EL (cell line): ENCODE data around the gene PCDHGA6.
"Not testable (repeated sequence)": the region's sequence is repeated elsewhere in the genome, so short reads cannot be mapped to it uniquely, and the experiment has no call there.

ENCODE experiments used
- DNase-seq: peaks from one replicate; pipeline ENCODE4 v3.0.0-alpha.2; 2016

Gene PCDHGA6

GRCh38 chr5:141373673-141374317 is at the start of gene PCDHGA6:
TSS of gene PCDHGA6 (plus strand) at chr5:141373891. CDS start at chr5:141374084, 193 bp downstream.
- DNase-seq: peak; percentile 39

- DNase-seq: peak; percentile 77
Observed at GRCh38 chr5:141326088-141326854, 47.4 kb upstream of the PCDHGA6 start.

GRCh38 chr5:141328231-141328630 is 45.5 kb upstream of the PCDHGA6 start:
- no peak for DNase-seq

DNA sequence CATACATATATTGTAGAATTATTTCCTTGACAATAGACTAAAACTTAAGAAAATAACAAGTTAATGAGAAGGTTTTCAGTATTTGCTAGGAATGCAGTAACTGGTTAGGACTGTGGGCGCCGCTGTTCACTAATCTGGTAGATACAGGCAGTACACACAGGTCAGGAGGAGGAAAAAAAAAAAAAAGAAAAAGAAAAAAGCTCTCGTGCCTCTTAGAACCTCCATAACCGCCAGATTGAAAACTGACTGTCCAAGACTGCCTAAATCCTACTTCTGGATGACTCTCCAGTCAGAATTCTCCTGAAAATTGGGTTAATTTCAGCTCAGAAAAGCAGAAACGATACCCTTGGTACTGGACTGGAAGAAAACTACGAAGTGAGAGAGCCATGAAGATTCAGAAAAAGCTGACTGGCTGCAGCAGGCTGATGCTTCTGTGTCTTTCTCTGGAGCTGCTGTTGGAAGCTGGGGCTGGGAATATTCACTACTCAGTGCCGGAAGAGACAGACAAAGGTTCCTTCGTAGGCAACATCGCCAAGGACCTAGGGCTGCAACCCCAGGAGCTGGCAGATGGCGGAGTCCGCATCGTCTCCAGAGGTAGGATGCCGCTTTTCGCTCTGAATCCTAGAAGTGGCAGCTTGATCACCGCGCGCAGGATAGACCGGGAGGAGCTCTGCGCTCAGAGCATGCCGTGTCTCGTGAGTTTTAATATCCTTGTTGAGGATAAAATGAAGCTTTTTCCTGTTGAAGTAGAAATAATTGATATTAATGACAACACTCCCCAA is 43.2 kb upstream of the PCDHGA6 start, which contains the start of gene PCDHGA1:
Gene PCDHGA1, plus strand, starts transcription at position 216 of the 782 bp plus-strand sequence.
- DNase-seq: peak; percentile 61

DNA sequence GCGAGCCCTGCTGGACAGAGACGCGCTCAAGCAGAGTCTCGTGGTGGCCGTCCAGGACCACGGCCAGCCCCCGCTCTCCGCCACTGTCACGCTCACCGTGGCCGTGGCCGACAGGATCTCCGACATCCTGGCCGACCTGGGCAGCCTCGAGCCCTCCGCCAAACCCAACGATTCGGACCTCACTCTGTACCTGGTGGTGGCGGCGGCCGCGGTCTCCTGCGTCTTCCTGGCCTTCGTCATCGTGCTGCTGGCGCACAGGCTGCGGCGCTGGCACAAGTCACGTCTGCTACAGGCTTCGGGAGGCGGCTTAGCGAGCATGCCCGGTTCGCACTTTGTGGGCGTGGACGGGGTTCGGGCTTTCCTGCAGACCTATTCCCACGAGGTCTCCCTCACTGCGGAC is 41.1 kb upstream of the PCDHGA6 start:
- DNase-seq: not testable (repeated sequence)

DNA sequence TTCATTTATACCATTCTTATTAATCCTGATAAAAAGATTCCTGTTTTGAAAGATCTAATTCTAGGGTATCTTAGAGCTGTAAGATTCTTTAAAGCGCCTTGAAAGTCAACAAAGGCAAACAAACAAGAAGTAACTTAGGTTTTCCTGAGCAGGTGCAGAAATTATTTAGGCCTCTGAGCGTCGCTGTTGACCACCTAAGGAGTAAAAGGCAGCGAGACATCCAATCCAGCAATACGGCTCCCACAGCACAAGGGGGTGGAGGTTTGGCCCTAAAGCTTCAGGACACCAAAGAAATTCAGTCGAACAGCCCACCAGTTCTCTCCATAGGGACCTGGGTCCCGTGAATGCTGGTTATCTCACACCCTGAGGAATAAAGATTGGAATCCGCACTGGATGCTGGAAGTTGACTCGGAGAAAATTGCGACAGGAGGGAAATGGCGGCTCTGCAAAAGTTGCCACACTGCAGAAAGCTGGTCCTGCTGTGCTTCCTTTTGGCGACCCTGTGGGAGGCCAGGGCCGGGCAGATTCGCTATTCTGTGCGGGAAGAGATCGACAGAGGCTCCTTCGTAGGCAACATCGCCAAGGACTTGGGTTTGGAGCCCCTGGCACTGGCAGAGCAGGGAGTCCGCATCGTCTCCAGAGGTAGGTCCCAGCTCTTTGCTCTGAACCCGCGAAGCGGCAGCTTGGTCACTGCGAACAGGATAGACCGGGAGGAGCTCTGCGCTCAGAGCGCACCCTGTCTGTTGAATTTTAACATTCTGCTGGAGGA is 35.0 kb upstream of the PCDHGA6 start, which contains the start of gene PCDHGA2:
Gene PCDHGA2, plus strand, starts transcription at position 223 of the 769 bp plus-strand sequence.
- DNase-seq: peak; percentile 60

GRCh38 chr5:141340781-141341354 is 32.8 kb upstream of the PCDHGA6 start:
- DNase-seq: not testable (repeated sequence)

DNA sequence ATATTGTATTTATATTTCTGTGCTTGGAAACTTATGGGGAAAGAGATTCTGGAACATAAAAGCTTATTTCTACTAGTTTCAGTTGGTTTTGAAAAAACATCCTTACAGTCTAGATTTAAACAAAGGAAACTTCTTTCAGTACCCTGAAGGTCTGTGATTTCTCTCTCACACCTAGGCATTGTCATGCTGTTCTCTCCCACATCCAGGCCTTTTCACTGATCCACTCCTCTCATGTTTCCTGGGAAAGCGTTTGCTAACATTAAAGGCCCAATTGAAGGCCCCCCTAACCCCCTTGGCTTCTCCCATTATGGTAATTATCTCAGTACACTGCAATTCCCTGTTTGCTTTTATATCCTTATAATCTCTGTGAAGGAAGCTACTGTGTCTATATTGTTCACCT is 30.9 kb upstream of the PCDHGA6 start:
- DNase-seq: no peak

GRCh38 chr5:141343242-141343952 is 30.3 kb upstream of the PCDHGA6 start, which contains the start of gene PCDHGA3:
TSS of gene PCDHGA3 (plus strand) at chr5:141343829. CDS start at chr5:141344034, 205 bp downstream.
- DNase-seq: peak; percentile 43

DNA sequence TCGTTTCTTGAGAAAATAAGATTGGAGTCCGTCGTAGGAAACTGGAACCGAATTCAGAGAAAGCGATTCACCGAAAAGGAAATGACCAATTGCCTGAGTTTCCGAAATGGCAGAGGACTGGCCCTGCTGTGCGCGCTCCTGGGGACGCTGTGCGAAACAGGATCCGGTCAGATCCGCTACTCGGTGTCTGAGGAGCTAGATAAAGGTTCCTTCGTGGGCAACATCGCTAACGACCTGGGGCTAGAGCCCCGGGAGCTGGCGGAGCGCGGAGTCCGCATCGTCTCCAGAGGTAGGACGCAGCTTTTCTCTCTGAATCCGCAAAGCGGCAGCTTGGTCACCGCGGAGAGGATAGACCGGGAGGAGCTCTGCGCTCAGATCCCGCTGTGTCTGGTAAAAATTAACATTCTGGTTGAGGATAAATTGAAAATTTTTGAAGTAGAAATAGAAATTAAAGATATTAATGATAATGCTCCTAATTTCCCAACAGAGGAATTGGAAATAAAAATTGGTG is 29.7 kb upstream of the PCDHGA6 start:
- DNase-seq: no peak

GRCh38 chr5:141345327-141345726 is 28.4 kb upstream of the PCDHGA6 start:
- no peak for DNase-seq

GRCh38 chr5:141346017-141346416 is 27.7 kb upstream of the PCDHGA6 start:
- not testable (repeated sequence) for DNase-seq

DNA sequence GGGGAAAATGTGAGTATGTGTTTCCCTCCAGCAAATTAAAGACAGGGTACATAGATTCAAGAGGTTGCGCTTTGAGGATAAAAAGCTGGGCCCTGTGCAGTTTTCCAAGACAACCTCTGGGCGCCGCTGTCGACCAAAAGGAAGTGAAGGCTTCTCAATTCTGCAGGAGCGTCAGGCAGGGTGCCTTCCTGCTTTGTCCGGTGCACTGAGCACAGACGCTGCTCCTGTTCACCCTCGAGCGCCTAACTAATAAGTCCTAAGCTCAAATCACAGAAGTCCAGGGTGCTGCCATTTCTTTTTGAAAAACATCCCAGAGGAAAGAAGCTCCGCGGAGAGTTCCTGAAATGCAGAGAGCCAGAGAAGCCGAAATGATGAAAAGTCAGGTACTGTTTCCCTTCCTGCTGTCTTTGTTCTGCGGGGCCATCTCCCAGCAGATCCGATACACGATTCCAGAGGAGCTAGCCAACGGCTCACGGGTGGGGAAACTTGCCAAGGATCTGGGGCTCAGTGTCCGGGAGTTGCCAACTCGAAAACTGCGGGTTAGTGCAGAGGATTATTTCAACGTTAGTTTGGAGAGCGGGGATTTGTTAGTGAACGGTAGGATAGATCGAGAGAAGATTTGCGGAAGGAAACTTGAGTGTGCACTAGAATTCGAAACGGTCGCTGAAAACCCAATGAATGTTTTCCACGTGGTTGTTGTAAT is 23.6 kb upstream of the PCDHGA6 start, which contains the start of gene PCDHGB1:
Gene PCDHGB1, plus strand, starts transcription at position 183 of the 703 bp plus-strand sequence. Its CDS starts 162 bp downstream, at position 345.
- DNase-seq: peak; percentile 76

DNA sequence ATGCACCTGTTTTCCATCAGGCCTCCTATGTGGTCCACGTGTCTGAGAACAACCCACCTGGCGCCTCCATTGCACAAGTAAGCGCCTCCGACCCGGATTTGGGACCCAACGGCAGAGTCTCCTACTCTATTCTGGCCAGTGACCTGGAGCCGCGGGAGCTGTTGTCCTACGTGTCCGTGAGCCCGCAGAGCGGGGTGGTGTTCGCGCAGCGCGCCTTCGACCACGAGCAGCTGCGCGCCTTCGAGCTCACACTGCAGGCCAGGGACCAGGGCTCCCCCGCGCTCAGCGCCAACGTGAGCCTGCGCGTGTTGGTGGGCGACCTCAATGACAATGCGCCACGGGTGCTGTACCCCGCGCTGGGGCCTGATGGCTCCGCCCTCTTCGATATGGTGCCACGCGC is 22.1 kb upstream of the PCDHGA6 start:
- DNase-seq: no peak

- DNase-seq: no peak
Observed at GRCh38 chr5:141354900-141355469, 18.7 kb upstream of the PCDHGA6 start, which contains the start of gene PCDHGA4. TSS of gene PCDHGA4 (plus strand) at chr5:141355021. CDS start at chr5:141355108, 87 bp downstream.

DNA sequence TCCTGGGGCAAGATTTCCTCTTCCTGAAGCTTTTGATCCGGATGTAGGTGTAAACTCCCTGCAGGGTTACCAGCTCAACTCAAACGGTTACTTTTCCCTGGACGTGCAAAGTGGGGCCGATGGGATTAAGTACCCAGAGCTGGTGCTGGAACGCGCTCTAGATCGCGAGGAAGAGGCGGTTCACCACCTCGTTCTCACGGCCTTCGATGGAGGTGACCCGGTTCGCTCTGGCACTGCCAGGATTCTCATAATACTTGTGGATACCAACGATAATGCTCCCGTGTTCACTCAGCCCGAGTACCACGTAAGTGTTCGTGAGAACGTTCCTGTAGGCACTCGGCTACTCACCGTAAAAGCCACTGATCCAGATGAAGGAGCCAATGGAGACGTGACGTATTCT is 18.1 kb upstream of the PCDHGA6 start:
- DNase-seq: no peak

DNA sequence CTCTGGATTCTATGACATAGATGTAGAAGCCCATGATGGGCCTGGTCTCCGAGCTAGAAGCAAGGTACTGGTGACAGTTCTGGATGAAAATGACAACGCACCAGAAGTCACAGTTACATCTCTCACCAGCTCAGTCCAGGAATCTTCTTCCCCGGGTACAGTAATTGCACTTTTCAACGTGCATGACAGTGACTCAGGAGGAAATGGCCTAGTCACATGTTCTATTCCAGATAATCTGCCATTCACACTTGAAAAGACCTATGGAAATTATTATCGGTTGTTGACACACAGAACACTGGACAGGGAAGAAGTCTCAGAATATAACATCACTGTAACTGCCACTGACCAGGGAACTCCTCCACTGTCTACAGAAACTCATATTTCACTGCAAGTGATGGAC is 17.6 kb upstream of the PCDHGA6 start:
- DNase-seq: no peak

DNA sequence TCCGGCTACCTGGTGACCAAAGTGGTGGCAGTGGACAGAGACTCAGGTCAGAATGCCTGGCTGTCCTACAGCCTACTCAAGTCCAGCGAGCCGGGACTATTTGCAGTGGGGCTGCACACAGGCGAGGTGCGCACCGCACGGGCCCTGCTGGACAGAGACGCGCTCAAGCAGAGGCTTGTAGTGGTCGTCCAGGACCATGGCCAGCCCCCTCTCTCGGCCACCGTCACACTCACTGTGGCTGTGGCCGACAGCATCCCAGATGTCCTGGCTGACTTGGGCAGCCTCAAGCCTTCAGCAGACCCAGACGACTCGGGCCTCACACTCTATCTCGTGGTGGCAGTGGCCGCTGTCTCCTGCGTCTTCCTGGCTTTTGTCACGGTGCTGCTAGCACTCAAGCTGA is 16.7 kb upstream of the PCDHGA6 start:
- no peak for DNase-seq

- DNase-seq: peak; percentile 68
Observed at GRCh38 chr5:141359790-141360426, 13.8 kb upstream of the PCDHGA6 start, which contains the start of gene PCDHGB2. TSS of gene PCDHGB2 (plus strand) at chr5:141359994. CDS start at chr5:141360136, 142 bp downstream.
